Sciatic nerve (tissue), 1 donor: Measurements from ENCODE around the gene CCNT2. TPM values are rescaled to one million over a fixed set of nuclear protein-coding genes. Genes with fewer than 3 reads are reported as not detected.

Experiments used
- total RNA-seq: library from RNA; stranded (reverse); fragmentation: NEBNext Ultra II Directional; extraction: Animal tissue kit (Norgen Biotek cat#: 25700); gene quantifications from one replicate; pipeline ENCODE4 v1.2.1, GENCODE V29; 2021
- donor health status: DM: no; HTN: no; CAD: no.

CCNT2 gene
- total RNA-seq, 1 donor from 2014 or later: 56.7 TPM

Other genes starting within 250 kb of the CCNT2 start
- gene TMEM163, start 199.8 kb upstream of the CCNT2 start, total RNA-seq: 0.45 TPM
- not detected for gene ACMSD, start 80.2 kb upstream of the CCNT2 start, total RNA-seq
- gene MAP3K19, start 128.6 kb downstream of the CCNT2 start, total RNA-seq: 0.09 TPM
- 50.3 TPM for gene RAB3GAP1, start 133.5 kb downstream of the CCNT2 start, total RNA-seq